Naive thymus-derived CD4-positive, alpha-beta T cell (primary cell): ENCODE results near the gene ALPG. TPM values are rescaled to one million over a fixed set of nuclear protein-coding genes. Genes with fewer than 3 reads are reported as not detected.
"Not testable (repeated sequence)": the region's sequence is repeated elsewhere in the genome, so short reads cannot be mapped to it uniquely, and the experiment has no call there.

Source experiments
- ATAC-seq: fragments of 150-1000 bp; cut with Tn5 transposase; 2 replicates; pipeline ENCODE4 v1.10.0; 2021; ENCODE audit warnings: mild to moderate bottlenecking, moderate library complexity
- CTCF ChIA-PET: fragments of 350-600 bp; sonication (Branson Sonifier 250); formaldehyde crosslinking; loops from one replicate; lab custom pipeline; 2021; ENCODE audit warnings: antibody characterized with exemption; lab: Charles Lee
- POLR2A ChIA-PET: fragments of 350-600 bp; sonication (Branson Sonifier 250); formaldehyde crosslinking; loops from one replicate; lab custom pipeline; 2021; ENCODE audit warnings: antibody characterized with exemption, inconsistent platforms; lab: Charles Lee
- DNase-seq, 9 donors: peaks; one replicate each; pipeline versions ENCODE4 v3.0.0 to v3.0.0-alpha.2; 2020 to 2022; ENCODE audit warnings: mixed read lengths in 1 of 9
- H3K27ac ChIP-seq: one replicate; pipeline ENCODE4 v1.7.0; 2013; ENCODE audit warnings: mild to moderate bottlenecking, low read depth, low read length, moderate library complexity
- H3K27me3 ChIP-seq, 2 donors: one replicate each; pipeline ENCODE4 v1.7.0; 2013; ENCODE audit warnings: low read length in 2 of 2, mild to moderate bottlenecking in 2 of 2, moderate library complexity in 2 of 2; ENCODE audit not compliant: control insufficient read depth in 2 of 2, insufficient read depth in 2 of 2
- H3K36me3 ChIP-seq, 3 experiments: 1 replicate in 2 of 3; 2 replicates in 1 of 3; pipeline ENCODE4 v1.7.0; 2013; ENCODE audit warnings: low read length in 3 of 3, mild to moderate bottlenecking in 3 of 3, moderate library complexity in 1 of 3; ENCODE audit not compliant: insufficient read depth in 3 of 3, control insufficient read depth in 2 of 3
- H3K4me1 ChIP-seq, 2 donors: one replicate each; pipeline ENCODE4 v1.7.0; 2013; ENCODE audit warnings: low read length in 2 of 2, mild to moderate bottlenecking in 2 of 2, moderate library complexity in 1 of 2; ENCODE audit not compliant: control insufficient read depth in 2 of 2, insufficient read depth in 2 of 2
- H3K4me3 ChIP-seq: 2 replicates; pipeline ENCODE4 v1.7.0; 2013; ENCODE audit warnings: mild to moderate bottlenecking, low read length
- H3K9me3 ChIP-seq, 3 experiments: 1 replicate in 2 of 3; 2 replicates in 1 of 3; pipeline ENCODE4 v1.7.0; 2013; ENCODE audit warnings: low read length in 3 of 3; ENCODE audit not compliant: control insufficient read depth in 2 of 3
- H3K27ac Mint-ChIP-seq, 9 donors: one replicate each; pipeline ENCODE4 v1.8.0; 2020 to 2022; ENCODE audit warnings: mixed read lengths in 9 of 9, mild to moderate bottlenecking in 8 of 9, moderate library complexity in 5 of 9, inconsistent platforms in 2 of 9
- H3K27me3 Mint-ChIP-seq, 5 donors: one replicate each; pipeline ENCODE4 v1.8.0; 2021 to 2022; ENCODE audit warnings: mixed read lengths in 5 of 5, mild to moderate bottlenecking in 1 of 5
- H3K36me3 Mint-ChIP-seq, 5 donors: one replicate each; pipeline ENCODE4 v1.8.0; 2020 to 2022; ENCODE audit warnings: mixed read lengths in 5 of 5, mild to moderate bottlenecking in 3 of 5, inconsistent platforms in 1 of 5
- H3K4me1 Mint-ChIP-seq, 7 donors: one replicate each; pipeline ENCODE4 v1.8.0; 2020 to 2022; ENCODE audit warnings: mixed read lengths in 7 of 7, mild to moderate bottlenecking in 3 of 7, inconsistent platforms in 1 of 7
- H3K4me3 Mint-ChIP-seq, 10 donors: one replicate each; pipeline ENCODE4 v1.8.0; 2020 to 2022; ENCODE audit warnings: mild to moderate bottlenecking in 10 of 10, mixed read lengths in 10 of 10, moderate library complexity in 6 of 10, inconsistent platforms in 2 of 10
- H3K9me3 Mint-ChIP-seq, 11 donors: one replicate each; pipeline ENCODE4 v1.8.0; 2020 to 2022; ENCODE audit warnings: mixed read lengths in 11 of 11, mild to moderate bottlenecking in 4 of 11, inconsistent platforms in 1 of 11, moderate library complexity in 1 of 11
- intact Hi-C, 2 donors: fragments of 100-400 bp; cut with micrococcal nuclease; formaldehyde crosslinking; loops; one replicate each; pipeline ENCODE4 v1.15.1; 2023
- polyA plus RNA-seq, 2 donors: library from polyadenylated mRNA; unstranded; fragments of 300-500 nt; fragmentation: Illumina TruSeq; gene quantifications; one replicate each; pipeline ENCODE4 v1.2.3, GENCODE V29; 2021
- total RNA-seq, 6 experiments: library from RNA in 5 of 6; stranded (reverse) in 5 of 6; gene quantifications; 1 replicate in 5 of 6; 2 replicates in 1 of 6; pipeline ENCODE4 v1.2.3 and lab custom pipeline; 2021 to 2026

The ALPG gene
- total and polyA plus RNA-seq, 7 experiments from 2014 or later, result not detected

GRCh38 chr2:232419245-232420072, 12.8 kb downstream of the ALPG start:
- Histone ChIP-seq H3K4me1 (peaks cover 0 to 10% of the 10 kb centered on the region in 2 donors), H3K27me3 (no peaks in the 10 kb centered on the region), H3K4me3 (no peak overlapping the region), H3K9me3 (no peaks in the 10 kb centered on the region), H3K27ac (no peak overlapping the region), H3K36me3 (no peaks in the 10 kb centered on the region)
- no peak overlapping the region for H3K27ac Mint-ChIP-seq
- ATAC-seq (no peak), DNase-seq (no peak)
- peak overlapping the region in 8 of 10 donors; percentile 52 to 73 (median 70) for H3K4me3 Mint-ChIP-seq
- POLR2A ChIA-PET, result no interaction called here
- peaks cover 0 to 10% (median 4%) of the 10 kb centered on the region in 11 donors for H3K9me3 Mint-ChIP-seq
- intact Hi-C loops, result no loop called here
- H3K4me1 Mint-ChIP-seq, result peaks cover 0 to 19% (median 12%) of the 10 kb centered on the region in 7 donors
- H3K27me3 Mint-ChIP-seq, result peaks cover 34 to 68% (median 43%) of the 10 kb centered on the region in 5 donors
- peaks cover 0 to 8% (median 0%) of the 10 kb centered on the region in 5 donors for H3K36me3 Mint-ChIP-seq
- CTCF ChIA-PET, result no interaction called here

- H3K4me1 ChIP-seq, result peaks cover 0 to 10% of the 10 kb centered on the region in 2 donors
- H3K27me3 ChIP-seq, result no peaks in the 10 kb centered on the region
- POLR2A ChIA-PET, result no interaction called here
- H3K4me3 ChIP-seq, result no peak overlapping the region
- H3K27ac Mint-ChIP-seq, result no peak overlapping the region
- H3K9me3 ChIP-seq, result no peaks in the 10 kb centered on the region
- H3K9me3 Mint-ChIP-seq, result peaks cover 0 to 10% (median 4%) of the 10 kb centered on the region in 11 donors
- no peaks in the 10 kb centered on the region for H3K36me3 ChIP-seq
- DNase-seq (no peak), ATAC-seq (no peak)
- intact Hi-C loops, result no loop called here
- H3K4me1 Mint-ChIP-seq, result peaks cover 0 to 19% (median 12%) of the 10 kb centered on the region in 7 donors
- peaks cover 0 to 8% (median 0%) of the 10 kb centered on the region in 5 donors for H3K36me3 Mint-ChIP-seq
- peaks cover 33 to 66% (median 43%) of the 10 kb centered on the region in 5 donors for H3K27me3 Mint-ChIP-seq
- CTCF ChIA-PET, result no interaction called here
- no peak overlapping the region for H3K27ac ChIP-seq
- peak overlapping the region in 8 of 10 donors; percentile 27 to 73 (median 61) for H3K4me3 Mint-ChIP-seq
Observed at GRCh38 chr2:232420073-232420454, 13.4 kb downstream of the ALPG start.

GRCh38 chr2:232420463-232421188, 14.0 kb downstream of the ALPG start:
- ChIA-PET POLR2A (no interaction called here), CTCF (no interaction called here)
- Histone ChIP-seq H3K27ac (no peak overlapping the region), H3K4me3 (no peak overlapping the region), H3K9me3 (no peaks in the 10 kb centered on the region), H3K36me3 (no peaks in the 10 kb centered on the region), H3K4me1 (peaks cover 0 to 10% of the 10 kb centered on the region in 2 donors), H3K27me3 (no peaks in the 10 kb centered on the region)
- Mint-ChIP-seq H3K27ac (no peak overlapping the region), H3K4me1 (peaks cover 0 to 19% (median 12%) of the 10 kb centered on the region in 7 donors), H3K4me3 (peak overlapping the region; percentile 27 to 73 (median 54)), H3K36me3 (peaks cover 0 to 8% (median 0%) of the 10 kb centered on the region in 5 donors), H3K27me3 (peaks cover 38 to 69% (median 40%) of the 10 kb centered on the region in 5 donors), H3K9me3 (peaks cover 0 to 10% (median 4%) of the 10 kb centered on the region in 11 donors)
- ATAC-seq (peak; percentile 51), DNase-seq (peak in 5 of 9 donors; percentile 21 to 37 (median 23))
- intact Hi-C loops, result no loop called here

GRCh38 chr2:232421189-232421785, 14.6 kb downstream of the ALPG start:
- no peak overlapping the region for H3K27ac Mint-ChIP-seq
- peak overlapping the region in 6 of 10 donors; percentile 46 to 76 (median 60) for H3K4me3 Mint-ChIP-seq
- peaks cover 0 to 10% (median 4%) of the 10 kb centered on the region in 11 donors for H3K9me3 Mint-ChIP-seq
- intact Hi-C loops, result no loop called here
- H3K4me1 ChIP-seq, result peaks cover 0 to 10% of the 10 kb centered on the region in 2 donors
- H3K36me3 ChIP-seq, result no peaks in the 10 kb centered on the region
- H3K4me1 Mint-ChIP-seq, result peaks cover 0 to 19% (median 12%) of the 10 kb centered on the region in 7 donors
- no peak for ATAC-seq
- H3K36me3 Mint-ChIP-seq, result peaks cover 0 to 8% (median 0%) of the 10 kb centered on the region in 5 donors
- ChIA-PET CTCF (no interaction called here), POLR2A (no interaction called here)
- no peaks in the 10 kb centered on the region for H3K27me3 ChIP-seq
- DNase-seq, result no peak
- H3K27me3 Mint-ChIP-seq, result peaks cover 36 to 67% (median 39%) of the 10 kb centered on the region in 5 donors
- H3K4me3 ChIP-seq, result no peak overlapping the region
- no peak overlapping the region for H3K27ac ChIP-seq
- no peaks in the 10 kb centered on the region for H3K9me3 ChIP-seq

GRCh38 chr2:232422051-232422450, 15.4 kb downstream of the ALPG start:
- intact Hi-C loops, result no loop called here
- Histone ChIP-seq H3K27me3 (no peaks in the 10 kb centered on the region), H3K4me3 (no peak overlapping the region), H3K9me3 (no peaks in the 10 kb centered on the region), H3K4me1 (peaks cover 0 to 10% of the 10 kb centered on the region in 2 donors), H3K27ac (no peak overlapping the region), H3K36me3 (no peaks in the 10 kb centered on the region)
- Mint-ChIP-seq H3K36me3 (peaks cover 0 to 8% (median 0%) of the 10 kb centered on the region in 5 donors), H3K27me3 (peaks cover 32 to 67% (median 39%) of the 10 kb centered on the region in 5 donors), H3K4me3 (peak overlapping the region; percentile 16 to 76 (median 69)), H3K27ac (no peak overlapping the region), H3K4me1 (peaks cover 0 to 19% (median 12%) of the 10 kb centered on the region in 7 donors), H3K9me3 (peaks cover 0 to 10% (median 4%) of the 10 kb centered on the region in 11 donors)
- POLR2A ChIA-PET, result no interaction called here
- DNase-seq (no peak), ATAC-seq (no peak)
- CTCF ChIA-PET, result no interaction called here

GRCh38 chr2:232422996-232423395, 16.4 kb downstream of the ALPG start:
- Mint-ChIP-seq H3K27me3 (peaks cover 31 to 63% (median 39%) of the 10 kb centered on the region in 5 donors), H3K4me1 (peaks cover 0 to 19% (median 12%) of the 10 kb centered on the region in 7 donors), H3K4me3 (peak overlapping the region in 2 of 10 donors; percentile 34 to 37)
- intact Hi-C loops, H3K27ac Mint-ChIP-seq, CTCF ChIA-PET, H3K9me3 ChIP-seq, ATAC-seq, H3K27ac ChIP-seq, POLR2A ChIA-PET, H3K9me3 Mint-ChIP-seq, H3K4me3 ChIP-seq, H3K36me3 ChIP-seq, H3K27me3 ChIP-seq, H3K36me3 Mint-ChIP-seq, DNase-seq: not testable (repeated sequence)
- H3K4me1 ChIP-seq, result peaks cover 0 to 10% of the 10 kb centered on the region in 2 donors
